PC-3 (cell line): ENCODE data around the gene BMP4.

Experiments used
- CTCF ChIP-seq: fragments of 300-600 bp; sonication (generic); conservative IDR thresholded peaks from 2 replicates; pipeline ENCODE4 v1.5.1; 2017; ENCODE audit warnings: antibody characterized with exemption, low read depth, mild to moderate bottlenecking, low read length
- EZH2 ChIP-seq: fragments of 300-600 bp; sonication (generic); IDR thresholded peaks from one replicate; pipeline ENCODE4 v1.6.1; 2017; ENCODE audit warnings: antibody characterized with exemption, mild to moderate bottlenecking, low read length; ENCODE audit not compliant: unreplicated experiment

- TF ChIP-seq EZH2 (no peak), CTCF (no peak)
Measured at GRCh38 chr14:53946404-53947093, 10.1 kb downstream of the BMP4 start.
